OCI-LY7 (cell line): ENCODE measurements around the gene ZNF638.

Experiments
- CTCF ChIP-seq: fragments of 200-600 bp; sonication (generic); conservative IDR thresholded peaks from 2 replicates; pipeline ENCODE4 v1.5.1; 2014; ENCODE audit warnings: mild to moderate bottlenecking, antibody characterized with exemption, low read length, moderate library complexity, mixed read lengths
- EZH2phosphoT487 ChIP-seq: fragments of 200-600 bp; sonication (generic); IDR thresholded peaks from 2 replicates; pipeline ENCODE4 v1.6.1; 2018; ENCODE audit warnings: low read depth, borderline replicate concordance, mild to moderate bottlenecking, mixed run types, antibody characterized with exemption, low read length, moderate library complexity, mixed read lengths

DNA sequence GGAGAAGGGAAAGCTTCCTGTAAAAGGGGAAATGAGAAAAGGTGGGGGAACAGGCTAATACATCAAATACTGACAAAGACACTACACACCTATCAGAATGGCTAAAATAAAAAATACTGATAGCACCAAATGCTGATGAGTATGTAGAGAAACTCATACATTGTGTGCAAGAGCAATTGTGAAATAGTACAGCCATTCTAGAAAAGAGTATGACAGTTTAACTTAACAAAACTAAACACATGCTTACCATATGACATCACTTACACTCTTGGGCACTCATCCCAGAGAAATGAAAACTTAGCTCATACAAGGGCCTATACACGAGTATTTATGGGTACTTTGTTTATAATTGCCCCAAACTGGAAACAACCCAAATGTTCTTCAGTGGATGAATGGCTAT, 53.4 kb downstream of the ZNF638 start:
- TF ChIP-seq CTCF, result no peak
- no peak for TF ChIP-seq EZH2phosphoT487
